ENCODE results near the gene CHAD. TPM values are rescaled to one million over a fixed set of nuclear protein-coding genes. Genes with fewer than 3 reads are reported as not detected.

CHAD gene
- total and polyA plus RNA-seq, 2 of the 13 experiments (the other 11 are each of a cell fraction or from before 2014, with no cell fraction given): 1.4 TPM; not detected in 1

DNA sequence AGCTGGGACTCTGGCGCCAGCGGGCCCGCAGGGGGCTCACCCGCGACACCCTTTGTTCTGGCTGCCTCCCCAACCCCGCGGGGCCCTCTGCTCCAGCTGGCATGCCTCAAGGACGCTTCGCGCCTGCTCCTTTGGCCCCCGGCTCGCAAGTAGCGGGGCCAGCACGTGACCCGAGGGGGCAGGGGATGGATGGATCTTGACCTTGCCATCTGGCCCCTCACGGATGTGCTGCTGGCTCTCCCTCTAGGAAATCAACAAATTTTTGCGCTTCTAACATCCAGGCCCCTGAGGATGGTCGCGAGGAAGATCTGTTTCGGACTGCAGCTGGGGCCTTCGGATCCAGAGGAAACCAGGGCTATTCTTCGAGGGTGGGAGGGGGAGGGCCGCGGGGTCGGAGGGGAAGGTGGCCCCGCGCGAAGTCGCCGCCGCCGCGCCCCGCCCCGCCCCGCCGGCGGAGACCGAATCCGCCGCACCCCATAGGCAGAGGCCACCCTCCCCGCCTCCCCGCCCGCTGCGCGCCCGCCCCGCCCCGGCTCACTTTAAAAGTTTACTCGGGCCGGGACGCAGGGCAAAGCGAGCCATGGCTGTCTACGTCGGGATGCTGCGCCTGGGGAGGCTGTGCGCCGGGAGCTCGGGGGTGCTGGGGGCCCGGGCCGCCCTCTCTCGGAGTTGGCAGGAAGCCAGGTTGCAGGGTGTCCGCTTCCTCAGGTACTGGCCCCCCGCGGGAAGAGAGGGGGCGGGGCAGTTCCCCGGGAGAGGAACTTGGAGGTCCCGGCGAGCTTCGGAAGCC, 42.8 kb downstream of the CHAD start, which contains the start of gene ACSF2 (continued):
- TF ChIP-seq, protein P1, sequence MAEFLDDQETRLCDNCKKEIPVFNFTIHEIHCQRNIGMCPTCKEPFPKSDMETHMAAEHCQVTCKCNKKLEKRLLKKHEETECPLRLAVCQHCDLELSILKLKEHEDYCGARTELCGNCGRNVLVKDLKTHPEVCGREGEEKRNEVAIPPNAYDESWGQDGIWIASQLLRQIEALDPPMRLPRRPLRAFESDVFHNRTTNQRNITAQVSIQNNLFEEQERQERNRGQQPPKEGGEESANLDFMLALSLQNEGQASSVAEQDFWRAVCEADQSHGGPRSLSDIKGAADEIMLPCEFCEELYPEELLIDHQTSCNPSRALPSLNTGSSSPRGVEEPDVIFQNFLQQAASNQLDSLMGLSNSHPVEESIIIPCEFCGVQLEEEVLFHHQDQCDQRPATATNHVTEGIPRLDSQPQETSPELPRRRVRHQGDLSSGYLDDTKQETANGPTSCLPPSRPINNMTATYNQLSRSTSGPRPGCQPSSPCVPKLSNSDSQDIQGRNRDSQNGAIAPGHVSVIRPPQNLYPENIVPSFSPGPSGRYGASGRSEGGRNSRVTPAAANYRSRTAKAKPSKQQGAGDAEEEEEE (CRISPR knock-in tag; IDR thresholded peaks at IDR 0.05; ENCODE audit: borderline replicate concordance): peak; percentile 36; the same call in 1 of the 2 replicates
- no peak for TF ChIP-seq SOX13 (IDR thresholded peaks at IDR 0.05)
- TF ChIP-seq SOX13 (CRISPR knock-in tag; conservative IDR thresholded peaks at IDR 0.05 in 1 of 2, IDR thresholded peaks at IDR 0.05 in 1 of 2): peak in 1 of 2 experiments; percentile 48; a peak in 2 of 4 replicates
- no peak for TF ChIP-seq ELF1 (CRISPR knock-in tag; IDR thresholded peaks at IDR 0.05)
- no peak; the same call in 1 of the 2 replicates for TF ChIP-seq ARHGAP35 (CRISPR knock-in tag; IDR thresholded peaks at IDR 0.05; ENCODE audit: borderline replicate concordance)
- no peak for TF ChIP-seq HNRNPK (IDR thresholded peaks at IDR 0.05; ENCODE audit: low read depth, low read length, poor library complexity, severe bottlenecking)
- TF ChIP-seq HES4 (CRISPR knock-in tag; IDR thresholded peaks at IDR 0.05; ENCODE audit: borderline replicate concordance): peak; percentile 45; the same call in 1 of the 2 replicates
- no peak for TF ChIP-seq ZNF317 (CRISPR knock-in tag; IDR thresholded peaks at IDR 0.05)
- TF ChIP-seq, protein P2, sequence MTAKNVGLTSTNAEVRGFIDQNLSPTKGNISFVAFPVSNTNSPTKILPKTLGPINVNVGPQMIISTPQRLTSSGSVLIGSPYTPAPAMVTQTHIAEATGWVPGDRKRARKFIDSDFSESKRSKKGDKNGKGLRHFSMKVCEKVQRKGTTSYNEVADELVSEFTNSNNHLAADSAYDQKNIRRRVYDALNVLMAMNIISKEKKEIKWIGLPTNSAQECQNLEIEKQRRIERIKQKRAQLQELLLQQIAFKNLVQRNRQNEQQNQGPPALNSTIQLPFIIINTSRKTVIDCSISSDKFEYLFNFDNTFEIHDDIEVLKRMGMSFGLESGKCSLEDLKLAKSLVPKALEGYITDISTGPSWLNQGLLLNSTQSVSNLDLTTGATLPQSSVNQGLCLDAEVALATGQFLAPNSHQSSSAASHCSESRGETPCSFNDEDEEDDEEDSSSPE (CRISPR knock-in tag; IDR thresholded peaks at IDR 0.05): peak; percentile 59
- peak; percentile 51; the same call in 1 of the 2 replicates for TF ChIP-seq MEIS2 (CRISPR knock-in tag; IDR thresholded peaks at IDR 0.05)
- no peak for TF ChIP-seq PHF5A (CRISPR knock-in tag; IDR thresholded peaks at IDR 0.05; ENCODE audit: low read depth, unreplicated experiment)
- peak; percentile 79 for TF ChIP-seq ZSCAN21 (CRISPR knock-in tag; IDR thresholded peaks at IDR 0.05; ENCODE audit: borderline replicate concordance)
- no peak for TF ChIP-seq ZFP36L1 (CRISPR knock-in tag; IDR thresholded peaks at IDR 0.05)
- no peak for TF ChIP-seq ZBTB8A (CRISPR knock-in tag; IDR thresholded peaks at IDR 0.05; ENCODE audit: borderline replicate concordance, low read depth)
- TF ChIP-seq NFYC (CRISPR knock-in tag; IDR thresholded peaks at IDR 0.05): no peak
- no peak for TF ChIP-seq GPN1 (CRISPR knock-in tag; IDR thresholded peaks at IDR 0.05; ENCODE audit: borderline replicate concordance)
- TF ChIP-seq ZNF10 (CRISPR knock-in tag; IDR thresholded peaks at IDR 0.05; ENCODE audit: borderline replicate concordance, low read depth): no peak
- no peak for TF ChIP-seq ZNF510 (CRISPR knock-in tag; IDR thresholded peaks at IDR 0.05; ENCODE audit: low read depth)
- TF ChIP-seq ZNF672 (CRISPR knock-in tag; IDR thresholded peaks at IDR 0.05): no peak
- TF ChIP-seq, protein P3, sequence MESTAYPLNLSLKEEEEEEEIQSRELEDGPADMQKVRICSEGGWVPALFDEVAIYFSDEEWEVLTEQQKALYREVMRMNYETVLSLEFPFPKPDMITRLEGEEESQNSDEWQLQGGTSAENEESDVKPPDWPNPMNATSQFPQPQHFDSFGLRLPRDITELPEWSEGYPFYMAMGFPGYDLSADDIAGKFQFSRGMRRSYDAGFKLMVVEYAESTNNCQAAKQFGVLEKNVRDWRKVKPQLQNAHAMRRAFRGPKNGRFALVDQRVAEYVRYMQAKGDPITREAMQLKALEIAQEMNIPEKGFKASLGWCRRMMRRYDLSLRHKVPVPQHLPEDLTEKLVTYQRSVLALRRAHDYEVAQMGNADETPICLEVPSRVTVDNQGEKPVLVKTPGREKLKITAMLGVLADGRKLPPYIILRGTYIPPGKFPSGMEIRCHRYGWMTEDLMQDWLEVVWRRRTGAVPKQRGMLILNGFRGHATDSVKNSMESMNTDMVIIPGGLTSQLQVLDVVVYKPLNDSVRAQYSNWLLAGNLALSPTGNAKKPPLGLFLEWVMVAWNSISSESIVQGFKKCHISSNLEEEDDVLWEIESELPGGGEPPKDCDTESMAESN (CRISPR knock-in tag; conservative IDR thresholded peaks at IDR 0.05): peak; percentile 54; the same call in 1 of the 2 replicates
- TF ChIP-seq EZH2 (conservative IDR thresholded peaks at IDR 0.05; ENCODE audit: low read depth, low read length): no peak
- TF ChIP-seq ZNF670 (CRISPR knock-in tag; IDR thresholded peaks at IDR 0.05; ENCODE audit: borderline replicate concordance): no peak
- TF ChIP-seq ZNF224 (CRISPR knock-in tag; IDR thresholded peaks at IDR 0.05): no peak
